GM19397 (cell line): Measurements from ENCODE around the gene FZD8.

Experiments
- ATAC-seq: cut with Tn5 transposase; IDR thresholded peaks from one replicate; pipeline ENCODE4 v1.9.1; 2021; ENCODE audit warnings: mild to moderate bottlenecking, moderate library complexity; ENCODE audit not compliant: unreplicated experiment

FZD8 gene

DNA sequence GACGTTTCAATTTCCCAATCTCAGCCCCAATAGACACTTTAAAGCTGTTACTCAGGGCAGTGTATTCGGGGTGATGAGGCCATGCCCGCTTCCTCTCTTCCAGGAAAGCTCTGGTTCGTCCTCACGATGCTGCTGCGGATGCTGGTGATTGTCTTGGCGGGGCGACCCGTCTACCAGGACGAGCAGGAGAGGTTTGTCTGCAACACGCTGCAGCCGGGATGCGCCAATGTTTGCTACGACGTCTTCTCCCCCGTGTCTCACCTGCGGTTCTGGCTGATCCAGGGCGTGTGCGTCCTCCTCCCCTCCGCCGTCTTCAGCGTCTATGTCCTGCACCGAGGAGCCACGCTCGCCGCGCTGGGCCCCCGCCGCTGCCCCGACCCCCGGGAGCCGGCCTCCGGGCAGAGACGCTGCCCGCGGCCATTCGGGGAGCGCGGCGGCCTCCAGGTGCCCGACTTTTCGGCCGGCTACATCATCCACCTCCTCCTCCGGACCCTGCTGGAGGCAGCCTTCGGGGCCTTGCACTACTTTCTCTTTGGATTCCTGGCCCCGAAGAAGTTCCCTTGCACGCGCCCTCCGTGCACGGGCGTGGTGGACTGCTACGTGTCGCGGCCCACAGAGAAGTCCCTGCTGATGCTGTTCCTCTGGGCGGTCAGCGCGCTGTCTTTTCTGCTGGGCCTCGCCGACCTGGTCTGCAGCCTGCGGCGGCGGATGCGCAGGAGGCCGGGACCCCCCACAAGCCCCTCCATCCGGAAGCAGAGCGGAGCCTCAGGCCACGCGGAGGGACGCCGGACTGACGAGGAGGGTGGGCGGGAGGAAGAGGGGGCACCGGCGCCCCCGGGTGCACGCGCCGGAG lies 34.4 kb downstream of the FZD8 start:
- no peak for ATAC-seq

DNA sequence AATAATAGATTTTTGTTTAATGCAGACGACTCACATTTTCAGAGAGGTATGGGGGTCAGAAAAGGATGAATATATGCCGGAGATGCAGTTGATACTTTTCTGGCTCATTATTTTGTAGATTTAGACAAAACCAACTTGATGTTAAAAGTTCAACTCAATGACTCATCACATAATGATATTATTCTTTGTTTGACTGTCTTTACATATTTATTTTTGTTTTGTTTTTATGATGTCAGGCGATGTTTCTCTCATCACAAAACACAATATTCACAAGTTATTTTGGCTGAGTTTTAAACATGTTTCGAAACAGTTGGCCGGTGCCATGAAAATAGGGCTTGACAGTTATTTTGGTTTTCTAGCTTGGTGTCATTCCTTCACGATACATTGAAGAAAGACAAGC lies 35.7 kb downstream of the FZD8 start:
- no peak for ATAC-seq

DNA sequence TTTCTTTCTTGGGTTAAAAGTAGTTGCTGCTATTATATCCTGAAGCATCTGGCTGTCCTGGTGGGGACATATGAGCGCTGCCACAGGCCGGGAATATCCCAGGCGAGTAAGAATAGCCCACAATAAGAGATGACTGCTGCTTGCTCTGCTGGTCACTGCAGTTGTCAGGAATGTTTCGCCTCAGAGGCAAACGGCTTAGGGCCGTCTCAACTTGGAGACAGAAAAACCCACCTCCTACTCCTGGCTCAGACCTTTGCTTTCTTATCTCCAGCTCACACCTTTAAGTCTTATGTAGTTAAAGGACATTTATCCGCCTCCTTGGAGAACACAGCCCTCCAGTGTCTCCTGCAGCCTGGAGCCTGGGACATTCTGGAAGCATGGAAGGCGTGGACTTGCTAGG lies 36.9 kb downstream of the FZD8 start, which contains the start of gene GJD4:
TSS of gene GJD4 (plus strand) at position 151 of the 400 bp plus-strand sequence. CDS start at position 378, 227 bp downstream.
- no peak for ATAC-seq

DNA sequence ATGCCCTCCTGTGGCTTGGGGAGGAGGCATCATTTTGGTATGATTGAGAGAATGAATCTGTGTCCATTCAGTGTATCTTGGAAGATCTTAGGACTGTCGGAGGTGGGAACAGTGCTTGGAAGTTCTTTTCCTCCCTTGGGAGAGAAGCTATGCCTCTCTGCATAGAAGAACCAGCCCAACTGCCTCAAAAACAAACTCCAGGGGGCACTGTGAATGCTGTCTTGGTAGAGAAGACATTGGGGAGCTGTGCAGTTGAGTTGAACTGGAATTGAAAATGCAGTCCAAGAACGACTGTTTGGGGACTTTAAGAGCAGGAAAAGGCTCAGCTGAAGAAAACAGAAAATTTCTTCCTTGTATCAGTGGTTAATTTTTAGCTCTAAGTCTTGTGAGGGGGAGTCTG lies 41.9 kb downstream of the FZD8 start:
- no peak for ATAC-seq

DNA sequence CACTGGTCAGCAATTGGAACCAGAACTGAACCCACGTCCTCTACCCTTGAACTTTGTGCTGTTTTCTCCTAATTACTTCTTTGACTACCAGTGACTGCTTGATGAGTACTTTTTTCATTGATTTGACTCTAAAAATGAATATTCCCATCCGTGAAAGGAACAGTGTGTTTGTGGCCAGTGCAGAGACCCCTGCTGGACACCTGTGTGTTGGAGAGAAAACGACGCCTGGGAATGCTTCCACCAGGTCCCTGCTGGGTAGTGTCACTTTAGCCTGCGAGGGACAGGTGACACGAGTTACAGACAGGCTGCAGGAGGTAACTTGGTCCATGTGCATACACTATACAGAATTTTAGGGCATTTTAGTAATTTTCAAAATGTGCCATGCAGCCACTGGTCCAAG lies 43.7 kb downstream of the FZD8 start:
- ATAC-seq, result no peak

DNA sequence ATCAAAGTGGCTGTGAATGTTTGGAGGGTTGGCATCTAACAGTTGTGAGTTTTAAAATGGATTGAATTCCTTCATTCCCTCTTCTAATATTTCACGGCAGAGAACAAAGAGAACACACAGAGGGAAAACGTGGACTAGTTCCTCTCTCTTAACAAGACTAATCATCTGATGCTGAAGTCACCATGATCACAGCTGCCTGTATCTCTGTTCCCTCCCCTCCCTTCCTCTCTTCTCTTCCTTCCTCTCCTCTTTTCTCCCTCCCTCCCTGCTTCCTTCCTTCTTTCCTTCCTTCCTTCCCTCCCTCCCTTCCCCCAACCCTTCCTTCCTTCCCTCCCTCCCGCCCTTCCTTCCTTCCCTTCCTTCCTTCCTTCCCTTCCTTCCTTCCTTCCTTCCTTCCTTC lies 47.0 kb downstream of the FZD8 start:
- no peak for ATAC-seq

DNA sequence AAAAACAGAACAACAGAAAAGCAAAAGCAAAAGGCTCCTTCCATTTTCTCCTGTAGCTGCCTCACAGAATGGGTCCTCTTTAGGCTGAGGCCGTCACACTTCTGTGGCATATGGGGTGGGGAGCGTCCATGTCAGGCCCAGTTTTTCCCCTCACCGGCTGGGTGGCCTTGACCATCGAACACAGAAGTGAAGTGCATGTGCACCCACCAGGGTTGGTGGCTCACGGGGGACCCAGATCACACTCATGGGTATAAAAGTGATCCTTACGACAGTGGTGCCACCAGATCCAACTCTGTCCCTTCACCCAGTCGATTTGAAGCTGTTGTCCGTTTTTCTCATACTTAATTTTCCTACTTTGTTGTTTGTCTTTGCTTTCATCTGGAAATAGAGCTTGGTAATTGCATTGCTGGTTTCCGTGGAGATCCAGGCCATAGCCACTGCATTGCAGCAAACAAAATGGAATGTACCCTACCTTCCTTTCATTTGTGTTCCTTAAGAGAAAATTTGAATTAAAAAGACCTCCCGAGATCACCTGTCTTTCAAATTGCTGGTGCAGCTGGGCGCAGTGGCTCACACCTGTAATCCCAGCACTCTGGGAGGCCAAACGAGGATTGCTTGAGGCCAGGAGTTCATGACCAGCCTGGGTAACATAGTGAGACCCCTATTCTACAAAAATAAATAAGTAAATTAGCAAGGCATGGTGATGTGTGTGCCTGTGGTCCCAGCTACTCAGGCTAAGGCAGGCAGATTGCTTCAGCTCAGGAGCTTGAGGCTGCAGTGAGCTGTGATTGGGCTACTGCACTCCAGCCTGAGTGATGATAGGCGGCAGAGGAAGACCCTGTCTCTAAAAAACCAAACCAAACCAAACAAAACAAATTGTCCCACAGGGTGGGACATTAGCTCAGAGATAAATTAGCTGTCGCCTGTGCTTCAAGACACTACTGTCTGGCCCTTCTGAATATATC lies 47.7 kb downstream of the FZD8 start:
- no peak for ATAC-seq

DNA sequence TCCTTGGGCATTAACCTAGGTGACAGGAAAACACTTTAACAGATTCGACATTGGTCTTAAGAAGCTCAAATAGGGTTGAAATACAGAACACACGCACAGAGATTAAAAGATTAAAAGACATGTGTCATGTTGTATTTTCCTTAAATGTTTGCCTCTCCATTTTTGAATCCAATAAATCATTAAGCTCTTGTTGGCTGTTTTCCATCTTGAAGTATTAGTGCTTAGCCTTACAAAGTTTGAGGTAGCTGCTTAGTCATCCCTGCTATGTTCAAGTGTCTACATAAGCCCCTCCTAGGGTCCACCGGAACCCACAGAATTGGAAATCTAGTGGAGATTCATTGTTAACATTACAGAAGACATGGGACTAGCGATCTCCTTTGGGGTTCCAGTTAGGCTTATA lies 49.7 kb downstream of the FZD8 start:
- no peak for ATAC-seq

DNA sequence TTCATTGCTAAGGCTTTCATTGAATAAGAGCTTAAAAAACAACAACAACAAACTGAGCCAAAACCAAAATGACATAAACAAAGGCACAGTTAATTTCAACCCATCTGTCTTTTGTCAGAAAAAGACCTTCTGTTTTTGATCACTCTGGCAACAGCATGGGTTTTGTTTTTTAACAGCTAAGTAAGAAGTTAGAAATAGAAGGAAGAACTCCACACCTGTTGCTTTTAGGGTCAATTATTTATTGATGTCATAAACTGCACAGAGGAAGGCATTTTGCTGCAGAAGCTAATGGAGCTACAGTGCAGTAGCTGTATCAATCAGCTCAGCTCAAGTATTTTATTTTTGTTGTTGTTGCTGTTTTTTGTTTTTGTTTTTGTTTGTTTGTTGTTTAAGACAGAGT lies 53.3 kb downstream of the FZD8 start:
- no peak for ATAC-seq
